GM13976 (cell line): ENCODE measurements around the gene WDSUB1.

Experiments
- DNase-seq: peaks from one replicate; pipeline ENCODE4 v3.0.0; 2012; ENCODE audit warnings: low spot score
- in situ Hi-C: fragments of 300-500 bp; cut with MboI; formaldehyde crosslinking; loops from one replicate; pipeline ENCODE4 v1.12.0; 2022; ENCODE audit warnings: low sequenced_read_pairs, mixed read lengths, inconsistent platforms; ENCODE audit not compliant: unreplicated experiment
- TF ChIP-seq, protein P1 (sequence below): IDR thresholded peaks from 2 replicates; pipeline ENCODE4 v1.5.1; 2012; ENCODE audit warnings: borderline replicate concordance, mild to moderate bottlenecking; ENCODE audit not compliant: insufficient read depth; ENCODE audit errors: extremely low read depth, missing control alignments, control extremely low read depth

WDSUB1 gene

DNA sequence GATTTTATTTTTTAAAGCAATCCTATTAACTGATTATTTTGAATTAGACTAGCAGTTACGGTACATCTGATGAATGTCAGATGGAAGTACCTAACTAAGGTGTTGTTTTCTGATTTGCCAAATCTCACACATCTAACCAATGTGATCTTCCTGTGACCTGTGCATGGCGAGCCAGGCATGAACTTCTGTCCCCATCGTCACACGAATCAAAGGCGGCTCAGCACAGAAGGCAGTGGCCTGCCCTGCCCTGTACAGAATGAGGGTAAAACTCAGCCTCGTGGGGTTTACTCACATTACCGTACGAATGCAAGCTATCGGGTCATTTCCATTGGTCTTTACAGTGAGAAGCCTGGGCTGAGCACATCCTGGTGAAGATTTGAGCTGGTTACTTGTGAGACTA lies 87.3 kb downstream of the WDSUB1 start:
- in situ Hi-C loops: no loop called here
- DNase-seq: no peak

DNA sequence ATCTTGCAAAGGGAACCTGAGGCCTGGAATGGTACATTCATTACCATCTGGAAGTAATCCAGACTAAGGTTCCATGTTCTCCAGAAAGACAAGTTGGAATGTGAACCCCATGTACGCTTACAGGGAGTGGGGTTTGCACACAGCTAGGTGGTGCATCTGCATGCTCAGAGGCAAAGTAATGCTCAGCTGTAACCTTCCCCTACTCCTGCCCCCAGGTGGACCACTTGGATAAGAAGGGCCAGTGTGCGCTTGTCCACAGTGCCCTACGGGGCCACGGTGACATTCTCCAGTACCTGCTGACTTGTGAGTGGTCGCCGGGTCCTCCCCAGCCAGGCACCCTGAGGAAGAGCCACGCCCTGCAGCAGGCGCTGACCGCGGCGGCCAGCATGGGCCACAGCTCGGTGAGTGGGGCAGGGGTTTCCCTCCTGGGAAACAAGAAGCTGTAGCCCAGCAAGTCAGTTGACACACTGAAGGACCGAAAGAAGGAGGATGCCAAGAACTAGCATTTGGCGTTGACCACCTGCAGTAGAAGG lies 90.0 kb downstream of the WDSUB1 start:
- no peak for DNase-seq
- TF ChIP-seq, protein P1, sequence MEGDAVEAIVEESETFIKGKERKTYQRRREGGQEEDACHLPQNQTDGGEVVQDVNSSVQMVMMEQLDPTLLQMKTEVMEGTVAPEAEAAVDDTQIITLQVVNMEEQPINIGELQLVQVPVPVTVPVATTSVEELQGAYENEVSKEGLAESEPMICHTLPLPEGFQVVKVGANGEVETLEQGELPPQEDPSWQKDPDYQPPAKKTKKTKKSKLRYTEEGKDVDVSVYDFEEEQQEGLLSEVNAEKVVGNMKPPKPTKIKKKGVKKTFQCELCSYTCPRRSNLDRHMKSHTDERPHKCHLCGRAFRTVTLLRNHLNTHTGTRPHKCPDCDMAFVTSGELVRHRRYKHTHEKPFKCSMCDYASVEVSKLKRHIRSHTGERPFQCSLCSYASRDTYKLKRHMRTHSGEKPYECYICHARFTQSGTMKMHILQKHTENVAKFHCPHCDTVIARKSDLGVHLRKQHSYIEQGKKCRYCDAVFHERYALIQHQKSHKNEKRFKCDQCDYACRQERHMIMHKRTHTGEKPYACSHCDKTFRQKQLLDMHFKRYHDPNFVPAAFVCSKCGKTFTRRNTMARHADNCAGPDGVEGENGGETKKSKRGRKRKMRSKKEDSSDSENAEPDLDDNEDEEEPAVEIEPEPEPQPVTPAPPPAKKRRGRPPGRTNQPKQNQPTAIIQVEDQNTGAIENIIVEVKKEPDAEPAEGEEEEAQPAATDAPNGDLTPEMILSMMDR: no peak
- in situ Hi-C loops: no loop called here

More for the DNA sequence above, 87.3 kb downstream of the WDSUB1 start:
- TF ChIP-seq, protein P1: no peak

DNA sequence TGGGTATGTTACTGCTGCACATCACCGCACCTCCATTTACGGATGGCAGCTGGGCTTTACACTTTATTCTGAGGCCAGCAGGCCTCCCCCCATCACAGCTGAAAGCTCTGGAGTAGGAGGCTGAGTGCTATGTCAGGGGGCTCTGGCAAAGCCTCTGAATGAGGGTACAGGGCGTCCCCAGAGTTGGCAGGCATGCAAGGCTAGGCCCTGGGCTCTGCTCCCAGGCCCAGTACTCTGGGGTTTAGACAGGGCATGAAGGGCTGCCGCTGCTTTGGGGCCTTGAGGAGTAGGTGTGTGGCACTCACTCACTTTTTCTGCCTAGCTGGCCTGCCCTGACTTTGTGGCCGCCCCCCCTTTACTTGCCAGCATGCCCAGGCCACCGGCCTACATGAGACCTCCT lies 90.8 kb downstream of the WDSUB1 start:
- no peak for DNase-seq
- TF ChIP-seq, protein P1: no peak
- in situ Hi-C loops: no loop called here

DNA sequence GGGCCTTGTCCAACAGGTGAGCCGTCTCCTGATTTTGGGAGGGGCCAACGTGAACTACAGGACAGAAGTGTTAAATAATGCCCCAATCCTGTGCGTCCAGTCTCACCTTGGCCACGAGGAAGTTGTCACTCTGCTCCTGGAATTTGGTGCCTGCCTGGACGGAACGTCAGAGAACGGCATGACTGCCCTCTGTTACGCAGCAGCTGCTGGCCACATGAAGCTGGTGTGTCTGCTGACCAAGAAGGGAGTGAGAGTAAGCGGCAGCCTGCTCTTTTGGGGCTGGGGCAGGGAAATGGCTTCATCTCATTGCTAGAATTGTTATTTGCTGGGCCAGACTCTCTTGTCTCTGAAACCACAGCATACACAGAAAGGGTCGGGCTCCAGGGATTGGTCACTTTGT lies 92.3 kb downstream of the WDSUB1 start:
- DNase-seq: no peak
- in situ Hi-C loops: no loop called here
- TF ChIP-seq, protein P1: no peak

DNA sequence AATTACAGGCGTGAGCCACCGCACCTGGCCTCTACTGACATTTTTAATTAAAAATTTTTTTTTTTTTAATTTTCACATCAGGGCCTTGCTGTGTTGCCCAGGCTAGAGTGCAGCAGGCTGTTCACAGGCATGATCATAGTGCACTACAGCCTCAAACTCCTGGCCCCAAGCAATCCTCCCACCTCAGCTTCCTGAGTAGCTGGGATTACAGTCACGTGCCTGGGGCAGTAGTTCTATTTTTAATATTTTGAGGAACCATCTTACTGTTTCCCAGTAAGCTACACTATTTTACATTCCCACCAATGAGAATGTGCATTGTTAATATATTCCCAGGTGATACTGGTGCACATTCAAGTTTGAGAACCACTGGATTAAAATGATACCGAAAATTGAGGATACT lies 92.7 kb downstream of the WDSUB1 start:
- in situ Hi-C loops: no loop called here
- no peak for DNase-seq
- TF ChIP-seq, protein P1: no peak

DNA sequence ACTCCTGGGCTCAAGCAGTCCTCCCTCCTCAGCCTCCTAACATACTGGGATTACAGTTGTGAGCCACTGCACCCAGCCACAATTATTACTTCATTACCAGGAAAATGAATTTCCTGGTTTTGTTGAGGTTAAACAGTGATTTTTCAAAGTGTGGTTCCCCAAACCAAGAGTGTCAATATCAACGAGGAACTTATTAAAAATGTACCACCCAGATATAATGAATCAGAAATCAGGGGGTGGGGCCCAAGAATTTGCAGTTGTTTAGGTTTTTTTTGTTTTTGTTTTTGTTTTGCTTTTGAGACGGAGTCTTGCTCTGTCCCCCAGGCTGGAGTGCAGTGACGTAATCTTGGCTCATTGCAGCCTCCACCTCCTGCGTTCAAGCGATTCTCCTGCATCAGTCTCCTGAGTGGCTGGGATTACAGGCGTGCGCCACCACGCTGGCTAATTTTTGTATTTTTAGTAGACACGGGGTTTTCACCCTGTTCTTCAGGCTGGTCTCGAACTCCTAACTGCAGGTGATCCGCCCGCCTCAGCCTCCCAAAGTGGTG lies 94.1 kb downstream of the WDSUB1 start:
- in situ Hi-C loops: no loop called here
- no peak for DNase-seq
- TF ChIP-seq, protein P1: no peak
